Prostate gland (tissue), 2 donors: ENCODE results near the gene CCSER1.

ENCODE experiments used
- POLR2A ChIP-seq: fragments of 450-650 bp; IDR thresholded peaks from one replicate; pipeline ENCODE4 v1.6.1; 2016; ENCODE audit warnings: antibody characterized with exemption, mild to moderate bottlenecking
- POLR2AphosphoS5 ChIP-seq: sonication (generic); formaldehyde crosslinking; IDR thresholded peaks from one replicate; pipeline ENCODE4 v1.6.1; 2017; ENCODE audit warnings: antibody characterized with exemption
- TF ChIP-seq, protein P1 (sequence below), 4 experiments: fragments of 200-600 bp in 2 of 4; fragments of 450-650 bp in 2 of 4; sonication (generic) in 2 of 4; IDR thresholded peaks; 1 replicate in 3 of 4; 2 replicates in 1 of 4; pipeline ENCODE4 v1.5.1; 2016 to 2019; ENCODE audit warnings: antibody characterized with exemption in 4 of 4, mild to moderate bottlenecking in 2 of 4, moderate library complexity in 2 of 4

DNA sequence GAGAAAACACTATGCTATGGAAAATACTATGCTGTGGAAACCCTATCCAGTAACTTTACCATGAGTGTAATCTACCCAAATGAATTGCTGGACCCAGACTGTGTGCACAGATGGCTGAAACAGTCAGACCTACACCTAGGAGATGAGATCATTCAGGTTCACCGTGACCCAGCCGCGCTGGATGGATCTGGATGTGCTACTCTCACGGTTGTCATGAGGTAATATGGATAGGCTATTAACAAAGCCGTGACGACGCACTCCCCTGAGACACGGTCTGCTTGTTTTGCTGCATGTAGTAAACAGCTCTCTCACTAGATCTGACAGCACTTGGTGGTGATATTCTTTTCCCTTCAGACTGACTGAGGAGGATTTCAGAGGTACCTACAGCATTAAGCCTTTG, 1344.1 kb downstream of the CCSER1 start:
- TF ChIP-seq, protein P1, sequence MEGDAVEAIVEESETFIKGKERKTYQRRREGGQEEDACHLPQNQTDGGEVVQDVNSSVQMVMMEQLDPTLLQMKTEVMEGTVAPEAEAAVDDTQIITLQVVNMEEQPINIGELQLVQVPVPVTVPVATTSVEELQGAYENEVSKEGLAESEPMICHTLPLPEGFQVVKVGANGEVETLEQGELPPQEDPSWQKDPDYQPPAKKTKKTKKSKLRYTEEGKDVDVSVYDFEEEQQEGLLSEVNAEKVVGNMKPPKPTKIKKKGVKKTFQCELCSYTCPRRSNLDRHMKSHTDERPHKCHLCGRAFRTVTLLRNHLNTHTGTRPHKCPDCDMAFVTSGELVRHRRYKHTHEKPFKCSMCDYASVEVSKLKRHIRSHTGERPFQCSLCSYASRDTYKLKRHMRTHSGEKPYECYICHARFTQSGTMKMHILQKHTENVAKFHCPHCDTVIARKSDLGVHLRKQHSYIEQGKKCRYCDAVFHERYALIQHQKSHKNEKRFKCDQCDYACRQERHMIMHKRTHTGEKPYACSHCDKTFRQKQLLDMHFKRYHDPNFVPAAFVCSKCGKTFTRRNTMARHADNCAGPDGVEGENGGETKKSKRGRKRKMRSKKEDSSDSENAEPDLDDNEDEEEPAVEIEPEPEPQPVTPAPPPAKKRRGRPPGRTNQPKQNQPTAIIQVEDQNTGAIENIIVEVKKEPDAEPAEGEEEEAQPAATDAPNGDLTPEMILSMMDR (IDR thresholded peaks at IDR 0.05) = no peak
- no peak for TF ChIP-seq POLR2A
- TF ChIP-seq POLR2AphosphoS5 = no peak
